NCI-H748 (cell line): ENCODE measurements around the gene NDUFA12.

Experiments
- DNase-seq: peaks from one replicate; lab custom pipeline; 2025; ENCODE audit not compliant: unreplicated experiment; lab: John Stamatoyannopoulos, UW

Gene NDUFA12

DNA sequence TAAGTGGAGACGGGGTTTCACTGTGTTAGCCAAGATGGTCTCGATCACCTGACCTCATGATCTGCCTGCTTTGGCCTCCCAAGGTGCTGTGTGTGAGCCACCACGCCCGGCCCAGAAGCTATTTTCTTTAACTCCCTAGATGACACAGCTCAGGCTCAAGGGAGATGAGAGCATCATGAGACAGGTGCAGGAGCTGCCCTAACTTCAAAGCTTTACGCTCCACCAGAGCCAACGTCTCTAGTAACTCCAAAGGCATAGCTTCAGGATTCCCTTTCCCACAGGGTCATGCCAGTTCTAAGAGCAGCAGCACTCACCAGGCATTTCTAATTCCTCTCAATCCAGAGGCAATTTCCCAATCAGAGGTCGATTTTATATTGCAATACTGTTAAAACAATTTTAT lies 21.0 kb downstream of the NDUFA12 start:
- DNase-seq = no peak

DNA sequence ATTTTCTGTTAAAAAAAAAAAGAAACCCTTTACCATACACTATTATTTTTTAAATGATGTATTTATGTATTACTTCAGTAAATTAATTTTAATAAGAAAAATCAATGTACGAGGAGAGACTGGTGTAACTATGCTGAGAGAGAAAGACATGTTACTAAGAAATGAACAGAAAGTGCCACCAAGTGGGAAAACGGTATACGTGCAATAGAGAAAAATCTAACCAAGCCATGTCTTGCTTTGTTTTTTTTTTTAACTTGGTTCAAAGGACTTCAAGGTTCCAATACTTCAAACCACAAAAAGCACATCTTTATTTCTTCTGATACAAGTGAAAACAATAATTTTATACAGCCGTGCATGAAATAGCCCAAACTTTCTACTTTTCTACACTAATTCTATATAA lies 22.9 kb downstream of the NDUFA12 start:
- no peak for DNase-seq

DNA sequence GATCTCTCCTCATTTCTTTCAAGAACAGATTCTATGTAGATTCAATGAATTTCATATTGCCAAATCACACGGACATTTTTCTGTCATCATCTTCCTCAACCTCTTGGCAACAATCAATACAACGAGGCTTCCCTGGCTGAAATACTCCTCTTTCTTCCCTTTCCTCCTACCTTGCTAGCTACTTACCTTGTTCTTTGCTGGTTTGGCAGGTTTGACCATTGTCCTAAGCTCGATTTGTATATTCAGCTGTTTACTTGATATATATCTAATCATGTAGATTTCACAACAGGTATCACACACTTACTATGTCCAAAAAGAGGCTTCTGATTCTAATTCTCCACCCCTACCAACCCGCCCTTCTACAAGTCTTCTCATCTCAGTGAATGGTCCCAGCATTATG lies 23.6 kb downstream of the NDUFA12 start:
- DNase-seq = no peak

DNA sequence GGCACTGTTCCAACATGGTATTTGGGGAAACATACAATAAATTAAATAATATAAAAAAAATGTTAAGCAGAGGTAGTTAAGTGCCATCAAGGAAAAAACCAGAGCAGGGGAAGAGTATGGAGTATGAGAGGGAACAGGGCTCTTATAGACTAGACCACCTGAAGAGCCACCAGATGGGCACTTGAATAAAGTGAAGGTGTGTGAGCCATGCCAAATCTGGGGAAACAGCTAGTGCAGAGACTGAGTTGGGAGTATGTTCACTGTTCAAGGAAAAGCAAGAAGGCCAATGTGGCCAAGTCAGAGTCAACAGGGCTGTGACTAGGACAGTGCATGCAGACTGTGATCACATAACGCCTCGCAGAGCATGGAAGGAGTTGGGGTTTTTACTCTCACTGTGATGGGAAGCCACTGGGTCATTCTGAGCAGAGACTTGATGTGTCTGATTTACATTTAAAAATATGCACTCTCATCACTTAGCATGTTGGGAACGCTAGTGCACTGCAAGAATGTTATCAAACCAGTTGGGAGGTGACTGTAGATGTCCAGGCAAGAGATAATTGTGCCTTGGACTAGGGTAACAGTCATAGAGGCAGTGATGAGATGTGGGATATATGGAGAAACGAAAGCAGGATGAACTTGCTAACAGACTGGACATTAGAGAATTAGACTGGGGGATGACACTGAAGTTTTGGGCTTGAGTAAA lies 25.6 kb downstream of the NDUFA12 start:
- DNase-seq = no peak

DNA sequence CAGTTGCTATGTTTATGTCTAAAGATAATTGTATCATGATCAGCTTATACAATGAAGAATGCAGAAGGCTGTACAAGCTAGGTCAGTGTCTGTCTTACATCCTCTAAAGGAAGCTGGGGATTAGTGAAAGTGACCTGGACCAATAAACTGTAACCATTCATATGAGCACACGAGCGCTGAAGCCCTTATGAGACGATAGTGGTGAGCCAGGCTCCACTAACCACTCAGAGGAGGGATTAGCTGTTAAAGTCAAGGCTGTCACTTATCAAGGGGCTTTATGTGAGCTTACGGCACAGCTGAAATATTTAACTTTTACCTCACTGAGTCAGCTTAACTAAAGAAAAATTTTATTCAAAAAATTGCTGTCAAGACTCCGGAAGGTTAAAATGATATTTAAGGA lies 30.3 kb downstream of the NDUFA12 start:
- DNase-seq = no peak

DNA sequence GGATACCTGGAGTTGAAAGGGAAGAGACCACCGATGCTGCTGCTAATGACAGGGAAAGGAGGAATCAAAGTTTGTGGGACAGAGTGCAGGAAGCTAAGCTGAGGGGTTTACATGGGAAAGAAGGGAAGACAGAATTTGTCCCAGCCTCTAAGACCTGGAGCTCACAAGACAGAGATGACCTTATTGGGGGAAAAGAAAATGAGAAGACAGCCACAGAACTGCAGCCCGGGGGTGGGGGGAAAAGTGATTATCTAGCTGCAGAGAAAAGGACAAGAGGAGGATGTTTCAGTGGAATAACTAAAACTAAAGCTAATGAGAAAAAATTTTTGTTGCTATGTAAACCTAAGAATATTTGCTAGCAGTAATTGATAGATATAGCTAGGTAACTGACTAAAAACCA lies 30.7 kb downstream of the NDUFA12 start:
- no peak for DNase-seq

DNA sequence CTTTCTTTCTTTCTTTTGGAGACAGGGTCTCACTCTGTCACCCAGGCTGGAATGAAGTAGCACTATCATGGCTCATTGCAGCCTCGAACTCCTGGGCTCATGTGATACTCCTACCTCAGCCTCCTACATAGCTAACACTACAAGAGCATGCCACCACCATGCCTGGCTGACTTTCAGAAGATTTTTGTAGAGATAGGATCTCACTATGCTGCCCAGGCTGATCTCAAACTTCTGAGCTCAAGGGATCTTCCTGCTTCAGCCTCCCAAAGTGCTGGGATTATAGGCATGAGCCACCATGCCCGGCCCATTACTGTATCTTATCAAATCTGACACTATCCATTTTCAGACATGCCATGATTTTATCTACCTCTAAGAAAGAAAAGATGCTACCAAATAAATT lies 31.6 kb downstream of the NDUFA12 start:
- no peak for DNase-seq

DNA sequence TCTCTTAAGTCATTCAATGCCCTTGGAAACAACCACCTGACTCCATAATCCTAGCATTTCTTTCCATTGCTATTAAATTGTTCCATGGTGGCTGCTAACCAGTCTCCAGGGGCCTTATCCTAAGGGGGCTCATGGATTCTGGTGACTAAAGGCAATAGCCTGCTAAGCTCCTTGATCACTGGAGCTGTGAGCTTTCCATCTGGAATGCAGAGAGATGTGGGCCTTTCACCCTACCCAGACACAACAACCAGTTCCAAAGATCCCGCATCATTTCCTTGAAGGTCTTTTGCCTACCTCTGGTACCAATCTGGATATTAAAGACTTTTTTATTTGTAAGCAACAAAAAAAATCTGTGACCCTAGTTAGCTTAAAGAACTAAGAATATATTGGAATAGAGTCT lies 32.9 kb downstream of the NDUFA12 start:
- DNase-seq = no peak

DNA sequence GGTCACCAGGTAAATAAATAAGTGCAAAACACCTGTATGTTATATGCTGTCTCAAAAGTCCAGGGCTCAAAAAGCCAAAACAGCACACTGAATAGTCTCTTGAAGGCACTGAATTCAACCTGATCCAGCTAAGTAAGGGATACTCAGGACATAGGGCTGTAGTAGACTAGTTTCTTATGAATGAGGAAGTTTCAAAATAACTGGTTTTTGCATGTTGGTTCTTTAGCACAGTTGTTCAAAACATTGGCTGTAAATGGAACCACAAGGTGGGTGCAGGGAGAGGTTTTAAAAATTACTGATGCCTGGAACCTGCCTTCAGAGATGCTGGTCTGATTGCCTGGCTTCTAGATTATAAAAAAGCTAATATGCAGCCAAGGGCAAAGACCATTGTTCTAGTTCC lies 34.1 kb downstream of the NDUFA12 start:
- no peak for DNase-seq

DNA sequence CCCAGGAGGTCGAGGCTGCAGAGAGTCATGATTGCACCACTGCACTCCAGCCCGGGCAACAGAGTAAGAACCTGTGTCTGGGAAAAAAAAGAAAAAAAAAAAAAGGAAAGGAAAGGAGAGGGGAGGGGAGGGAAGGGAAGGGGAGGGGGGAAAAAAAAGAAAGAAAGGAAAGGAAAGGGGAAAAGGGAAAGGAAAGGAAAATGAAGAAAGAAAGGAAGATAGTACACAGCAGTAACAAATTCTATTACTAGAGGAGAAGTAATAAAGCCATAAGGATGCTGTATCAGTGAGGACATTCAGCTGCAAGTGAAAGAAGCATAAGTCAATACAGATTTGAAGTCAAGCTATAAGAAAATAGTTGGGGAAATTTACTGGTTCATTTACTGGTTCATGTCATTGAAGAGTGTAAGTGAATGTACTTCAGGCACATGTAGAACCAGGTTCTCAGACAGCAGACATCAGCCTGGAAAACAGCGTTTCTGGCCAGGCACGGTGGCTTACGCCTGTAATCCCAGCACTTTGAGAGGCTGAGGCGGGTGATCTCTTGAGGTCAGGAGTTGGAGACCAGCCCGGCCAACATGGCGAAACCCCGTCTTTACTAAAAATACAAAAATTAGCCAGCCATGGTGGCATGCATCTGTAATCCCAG lies 37.4 kb downstream of the NDUFA12 start:
- no peak for DNase-seq

DNA sequence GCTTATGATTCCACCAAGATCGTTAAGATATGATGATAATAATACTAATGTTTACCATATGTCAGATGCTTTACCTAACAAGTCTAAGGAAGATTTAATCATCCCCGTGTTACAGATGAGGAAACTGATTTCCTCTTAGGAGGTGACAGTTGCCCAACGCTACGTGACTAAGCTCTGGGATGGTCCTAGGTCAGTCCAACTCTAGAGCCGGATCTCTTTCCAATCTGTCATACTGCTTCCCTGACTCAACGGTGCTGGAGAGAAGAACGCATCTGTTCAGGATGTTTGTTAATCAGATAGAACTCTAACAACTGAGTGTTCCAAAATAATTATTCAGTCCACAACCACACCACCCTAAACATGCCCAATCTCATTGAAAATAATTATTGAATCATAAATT lies 39.8 kb downstream of the NDUFA12 start:
- no peak for DNase-seq

DNA sequence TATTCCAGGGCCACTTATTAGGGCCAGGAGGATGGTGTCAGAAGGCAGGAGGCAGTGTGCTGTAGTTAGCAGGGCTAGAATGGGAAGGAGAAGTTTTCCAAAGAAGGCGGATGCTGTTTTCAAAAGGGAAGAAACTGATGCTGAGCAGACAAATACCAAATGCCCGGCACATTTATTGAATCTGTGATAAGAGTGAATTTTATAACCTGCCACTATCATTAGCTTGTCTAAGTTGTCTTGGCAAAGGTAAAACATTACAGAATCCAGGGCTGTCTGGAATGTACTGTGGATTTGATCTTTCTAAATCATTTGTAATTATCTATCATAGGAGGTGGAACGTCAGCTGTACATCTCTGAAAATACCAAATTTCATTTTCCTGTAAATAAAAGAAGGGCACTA lies 40.8 kb downstream of the NDUFA12 start:
- no peak for DNase-seq

DNA sequence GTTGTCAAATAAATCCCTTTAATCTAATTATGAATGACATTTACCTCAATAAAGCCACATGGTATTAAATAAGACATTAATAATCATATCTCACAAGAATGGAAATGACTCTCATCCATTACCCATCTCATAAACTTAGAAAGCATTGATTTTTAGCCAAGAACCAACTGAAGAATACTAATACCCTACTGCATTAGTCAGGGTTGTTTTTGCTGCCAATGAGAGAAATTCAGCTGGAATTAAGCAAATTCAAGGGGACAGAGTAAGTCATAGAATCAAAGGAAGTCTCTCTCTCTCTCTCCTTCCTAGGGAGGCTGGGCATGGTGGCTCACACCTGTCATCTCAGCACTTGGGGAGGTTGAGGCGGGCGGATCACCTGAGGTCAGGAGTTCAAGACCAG lies 41.6 kb downstream of the NDUFA12 start:
- no peak for DNase-seq

DNA sequence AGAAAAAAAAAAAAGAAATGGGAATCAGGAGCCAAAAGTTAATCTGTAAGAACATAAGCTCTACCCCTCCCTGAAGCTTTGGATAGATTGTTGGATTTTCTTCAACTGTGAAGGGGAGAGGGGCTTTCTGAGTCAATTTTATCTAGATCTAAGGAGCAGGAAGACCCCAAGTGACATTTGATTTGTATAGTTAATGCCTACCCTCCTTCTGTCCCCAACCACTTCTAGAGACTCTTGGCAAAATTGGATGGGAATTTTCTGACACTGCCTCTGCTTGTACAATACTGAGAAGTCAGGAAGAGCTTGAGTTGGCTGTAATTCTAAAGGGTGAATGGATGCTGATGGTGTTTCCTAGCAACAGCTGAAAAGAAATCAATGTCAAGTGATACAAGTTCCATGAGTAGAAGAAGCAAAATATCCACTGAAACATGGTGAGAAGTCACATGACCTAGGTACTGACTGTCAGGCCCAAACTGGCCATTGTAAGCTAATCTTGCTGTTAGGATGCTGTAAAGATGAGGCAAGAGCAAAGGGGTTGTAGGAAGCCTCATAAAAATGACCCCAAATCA lies 42.2 kb downstream of the NDUFA12 start:
- no peak for DNase-seq

DNA sequence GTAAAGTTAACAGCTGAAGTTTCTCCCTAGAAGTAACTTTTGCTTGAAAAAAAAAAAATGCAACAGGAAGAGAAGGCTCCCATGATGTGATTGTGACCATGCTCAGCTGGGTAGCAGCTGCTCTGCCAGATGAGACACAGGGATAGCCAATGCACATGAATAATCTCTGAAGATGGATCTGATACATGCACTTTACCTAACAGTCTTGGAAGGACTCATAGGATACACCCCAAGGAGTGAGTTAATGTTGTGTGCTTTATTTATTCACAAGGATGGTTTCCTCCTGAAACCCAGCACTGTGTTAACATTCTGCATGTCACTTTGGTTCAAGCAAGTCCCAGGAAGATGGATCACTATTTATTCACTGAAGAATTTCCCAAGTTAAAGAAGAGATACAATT lies 46.5 kb downstream of the NDUFA12 start:
- no peak for DNase-seq

DNA sequence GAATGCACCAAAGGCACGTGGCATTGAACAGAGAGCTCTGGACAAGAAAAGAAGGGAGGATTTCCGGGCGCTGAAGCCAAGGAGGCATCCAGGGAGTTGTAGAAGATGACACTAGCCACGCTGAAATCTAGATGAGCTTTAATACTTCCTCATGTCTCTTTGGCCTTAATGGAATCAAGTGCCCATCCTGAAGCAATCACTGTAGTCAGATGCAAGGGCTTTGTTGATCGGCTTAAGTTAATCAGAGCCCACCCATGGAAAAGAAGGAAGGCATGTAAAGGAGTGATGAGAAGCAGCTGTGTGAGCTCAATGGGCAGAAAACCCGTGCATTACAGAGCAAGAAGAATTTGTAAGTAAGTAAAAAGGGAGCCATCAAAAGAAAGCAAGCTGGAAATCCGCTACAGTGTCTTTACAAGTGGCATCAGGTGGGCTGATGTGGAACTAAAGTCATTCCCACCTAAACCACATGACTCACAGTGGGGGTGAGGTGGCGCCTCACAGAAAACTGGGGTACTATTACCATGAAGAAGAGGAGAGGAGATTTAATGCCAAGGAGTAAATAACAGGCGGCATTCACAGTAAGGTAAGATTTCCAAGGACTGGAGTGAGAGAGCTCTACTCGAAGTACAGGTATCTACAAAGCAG lies 48.4 kb downstream of the NDUFA12 start:
- no peak for DNase-seq

DNA sequence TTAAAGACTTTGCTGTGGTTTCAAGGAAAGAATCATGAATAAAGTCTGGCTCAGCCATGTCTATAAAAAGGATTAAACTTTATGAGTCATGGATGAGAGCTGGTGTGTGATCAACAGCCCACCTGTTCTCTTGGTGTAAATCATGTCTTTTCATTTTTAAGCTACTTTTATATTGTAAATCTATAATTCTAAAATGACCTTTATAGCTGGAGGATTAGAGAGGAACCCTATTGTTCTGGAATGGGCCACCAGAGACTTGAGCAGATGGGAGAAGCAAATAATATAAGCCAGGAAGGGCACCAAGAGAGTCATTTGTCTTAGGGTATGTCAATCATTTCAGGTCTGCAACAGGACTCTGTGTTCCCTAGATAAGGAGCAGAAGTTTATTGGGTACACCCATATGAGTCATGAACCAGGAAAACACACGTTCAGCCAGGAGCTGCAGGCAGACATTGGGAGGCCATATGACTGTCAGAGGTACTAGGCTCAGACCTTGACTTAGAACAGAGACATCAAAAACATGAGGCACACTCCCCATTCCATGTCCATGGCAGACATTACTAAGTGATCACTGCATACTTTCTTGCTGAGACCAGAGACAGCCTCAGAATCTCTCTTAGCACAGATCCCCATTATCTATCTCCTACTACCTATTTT lies 49.3 kb downstream of the NDUFA12 start:
- no peak for DNase-seq

DNA sequence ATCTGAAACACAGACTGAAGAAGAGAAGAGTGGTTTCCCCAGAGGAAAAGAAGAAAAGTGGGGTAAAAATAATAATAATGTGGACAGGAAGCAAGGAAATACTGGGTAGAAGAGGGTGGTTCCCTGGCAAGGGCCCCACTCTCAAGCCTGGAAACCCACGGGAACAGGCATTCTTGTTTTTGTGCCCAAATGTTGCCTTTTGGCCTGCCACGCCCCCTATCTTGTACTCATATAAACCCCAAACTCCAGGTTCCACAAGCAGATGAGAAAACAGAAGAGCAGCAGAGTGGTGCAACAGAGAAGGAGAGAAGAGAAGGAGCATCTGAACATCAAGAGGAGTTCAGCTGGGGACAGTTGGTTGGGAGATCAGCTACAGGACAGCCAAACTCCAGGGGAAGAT lies 51.2 kb downstream of the NDUFA12 start:
- DNase-seq = no peak

DNA sequence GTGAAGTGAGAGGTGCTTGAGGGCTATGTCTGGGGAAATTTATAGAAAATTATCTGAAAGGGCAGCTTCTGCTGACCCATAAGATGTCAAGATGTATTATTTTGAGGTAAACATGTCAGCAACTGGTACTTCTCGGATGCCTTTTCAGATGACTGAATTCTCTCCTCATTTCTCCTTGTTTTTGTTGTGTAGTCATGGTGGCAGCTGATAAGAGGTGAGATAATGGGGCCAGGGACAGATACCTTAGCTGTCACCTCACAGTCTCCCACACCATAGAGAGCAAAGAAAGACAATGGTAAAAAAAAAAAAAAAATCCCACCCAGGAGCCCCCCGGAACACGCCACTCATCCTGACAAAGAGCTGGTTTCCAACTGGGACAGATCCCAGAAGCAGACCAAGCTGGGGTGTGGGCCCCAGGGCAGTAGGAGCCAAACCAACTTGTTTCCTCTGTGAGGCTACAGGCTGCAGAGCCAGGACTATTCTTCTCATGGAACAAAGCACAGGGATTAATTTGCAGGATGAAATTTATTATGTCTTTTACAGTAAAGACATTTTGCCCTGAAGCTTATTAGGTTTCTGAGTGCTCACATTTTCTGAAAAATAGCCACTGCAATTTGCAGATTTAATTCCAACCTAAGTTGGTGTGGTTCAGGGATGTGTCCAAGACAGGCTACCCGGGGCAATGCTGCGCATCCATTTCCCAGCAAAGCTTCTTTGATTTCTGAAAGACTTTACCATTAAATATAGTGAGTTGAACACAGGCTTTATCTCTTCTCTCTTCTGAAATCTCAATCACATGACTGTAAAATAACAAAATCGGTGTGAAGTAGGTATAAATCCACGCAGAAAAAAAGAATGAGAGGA lies 52.2 kb downstream of the NDUFA12 start:
- no peak for DNase-seq

DNA sequence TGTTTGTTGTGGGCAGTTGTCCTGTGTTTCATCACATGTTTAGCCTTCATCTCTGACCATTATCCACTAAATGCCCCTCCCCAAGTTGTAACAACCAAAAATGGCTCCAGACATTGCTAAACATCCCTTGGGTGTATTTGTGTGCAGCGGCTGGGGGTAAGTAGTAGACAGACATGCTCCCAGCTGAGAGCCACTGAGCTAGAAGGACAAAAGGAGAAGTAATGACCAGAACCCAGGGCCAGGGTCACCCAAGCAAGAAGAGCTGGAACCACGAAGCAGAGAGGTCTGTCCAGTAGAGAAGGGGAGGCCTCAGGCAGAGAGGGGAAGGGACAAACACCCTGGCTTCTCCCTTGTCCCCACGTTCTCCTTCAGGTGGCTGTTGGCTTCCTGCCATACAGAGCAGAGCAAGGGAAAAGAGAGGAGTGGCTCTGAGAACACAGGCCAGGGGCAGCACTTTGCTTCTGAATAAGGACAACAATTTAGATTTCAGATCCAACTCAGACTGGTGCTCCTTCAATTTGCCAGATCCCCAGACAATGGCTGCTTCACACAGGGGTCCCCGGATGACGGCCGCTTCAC lies 55.2 kb downstream of the NDUFA12 start:
- no peak for DNase-seq
